Measurements from ENCODE around the gene CCNL1.

The CCNL1 gene

DNA sequence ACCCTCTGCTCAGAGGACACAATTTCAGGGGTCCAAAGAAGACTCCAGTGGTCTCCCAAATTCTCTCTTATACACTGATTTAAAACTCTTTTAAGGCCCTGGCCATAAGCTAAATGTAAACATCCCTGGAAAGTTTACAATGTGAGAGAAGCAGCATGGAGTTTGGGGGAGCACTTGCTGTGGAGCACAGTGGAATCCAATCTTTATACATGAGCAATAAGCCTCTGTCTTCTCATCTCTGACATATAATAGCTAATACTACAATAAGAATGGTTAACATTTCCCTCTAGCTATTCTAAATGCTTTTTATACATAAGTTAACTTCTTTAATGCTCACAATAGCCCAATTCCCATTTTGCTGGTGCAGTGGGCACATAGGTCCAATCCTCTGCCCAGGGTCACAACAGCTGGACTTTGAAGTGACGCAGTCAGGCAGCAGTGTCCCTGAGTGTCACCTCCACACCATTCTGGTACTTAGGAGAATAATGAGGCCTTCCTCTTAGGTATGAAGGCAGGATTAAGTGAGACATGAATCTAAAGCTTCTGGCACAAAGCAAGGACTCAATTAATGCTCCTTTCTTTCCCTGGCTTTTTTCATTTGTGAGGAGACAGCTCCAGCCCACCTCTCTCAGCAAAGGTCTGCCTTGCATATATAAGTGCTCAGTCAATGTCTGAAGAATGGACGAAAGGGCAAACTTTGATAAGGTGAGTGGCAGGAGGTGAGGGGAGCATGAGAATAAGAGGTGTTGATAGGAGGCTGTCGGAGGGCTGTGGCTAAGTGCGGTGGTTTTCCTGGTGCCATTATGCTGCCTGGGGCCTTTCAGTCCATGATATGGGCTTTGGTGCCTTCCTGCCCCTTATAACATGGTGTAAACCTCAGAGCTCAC, 26.3 kb downstream of the CCNL1 start:
- Histone ChIP-seq H3K79me2 (ENCODE audit: insufficient read depth, low read length) (no peaks in the 10 kb centered on the region), H3K9me2 (ENCODE audit: low read depth, low read length) (no peaks in the 10 kb centered on the region), H3F3A (ENCODE audit: insufficient read depth, low read length) (no peaks in the 10 kb centered on the region), H3K9me3 (ENCODE audit: low read length) (no peaks in the 10 kb centered on the region), H3K36me3 (ENCODE audit: insufficient read depth, low read length) (no peaks in the 10 kb centered on the region), H4K20me1 (ENCODE audit: insufficient read depth, low read length) (no peaks in the 10 kb centered on the region), H3K27me3 (ENCODE audit: insufficient read depth, low read length) (no peaks in the 10 kb centered on the region), H3K4me1 (ENCODE audit: insufficient read depth, low read length, severe bottlenecking) (peaks cover 51% of the 10 kb centered on the region), H3K4me2 (ENCODE audit: low read length) (no peak overlapping the region), H3K27ac (ENCODE audit: low read depth, low read length, poor library complexity, severe bottlenecking) (no peak overlapping the region), H2AFZ (ENCODE audit: low read length) (no peak overlapping the region), H3K9ac (ENCODE audit: low read length) (no peak overlapping the region), H3K4me3 (ENCODE audit: low read depth, low read length, poor library complexity, severe bottlenecking) (no peak overlapping the region)
- TF ChIP-seq, protein P1, sequence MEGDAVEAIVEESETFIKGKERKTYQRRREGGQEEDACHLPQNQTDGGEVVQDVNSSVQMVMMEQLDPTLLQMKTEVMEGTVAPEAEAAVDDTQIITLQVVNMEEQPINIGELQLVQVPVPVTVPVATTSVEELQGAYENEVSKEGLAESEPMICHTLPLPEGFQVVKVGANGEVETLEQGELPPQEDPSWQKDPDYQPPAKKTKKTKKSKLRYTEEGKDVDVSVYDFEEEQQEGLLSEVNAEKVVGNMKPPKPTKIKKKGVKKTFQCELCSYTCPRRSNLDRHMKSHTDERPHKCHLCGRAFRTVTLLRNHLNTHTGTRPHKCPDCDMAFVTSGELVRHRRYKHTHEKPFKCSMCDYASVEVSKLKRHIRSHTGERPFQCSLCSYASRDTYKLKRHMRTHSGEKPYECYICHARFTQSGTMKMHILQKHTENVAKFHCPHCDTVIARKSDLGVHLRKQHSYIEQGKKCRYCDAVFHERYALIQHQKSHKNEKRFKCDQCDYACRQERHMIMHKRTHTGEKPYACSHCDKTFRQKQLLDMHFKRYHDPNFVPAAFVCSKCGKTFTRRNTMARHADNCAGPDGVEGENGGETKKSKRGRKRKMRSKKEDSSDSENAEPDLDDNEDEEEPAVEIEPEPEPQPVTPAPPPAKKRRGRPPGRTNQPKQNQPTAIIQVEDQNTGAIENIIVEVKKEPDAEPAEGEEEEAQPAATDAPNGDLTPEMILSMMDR (IDR thresholded peaks at IDR 0.05; ENCODE audit: low read length), result no peak
- no peak for TF ChIP-seq EZH2 (IDR thresholded peaks at IDR 0.05; ENCODE audit: borderline replicate concordance, low read length)

GRCh38 chr3:157132936-157133335, 27.0 kb downstream of the CCNL1 start:
- no peaks in the 10 kb centered on the region for H3K9me3 ChIP-seq (ENCODE audit: low read length)
- H3K27ac ChIP-seq (ENCODE audit: low read depth, low read length, poor library complexity, severe bottlenecking), result no peak overlapping the region
- H3K4me2 ChIP-seq (ENCODE audit: low read length), result no peak overlapping the region
- peaks cover 57% of the 10 kb centered on the region for H3K4me1 ChIP-seq (ENCODE audit: insufficient read depth, low read length, severe bottlenecking)
- no peaks in the 10 kb centered on the region for H3K27me3 ChIP-seq (ENCODE audit: insufficient read depth, low read length)
- no peaks in the 10 kb centered on the region for H3F3A ChIP-seq (ENCODE audit: insufficient read depth, low read length)
- H3K79me2 ChIP-seq (ENCODE audit: insufficient read depth, low read length), result no peaks in the 10 kb centered on the region
- H3K9ac ChIP-seq (ENCODE audit: low read length), result no peak overlapping the region
- no peaks in the 10 kb centered on the region for H3K36me3 ChIP-seq (ENCODE audit: insufficient read depth, low read length)
- H3K4me3 ChIP-seq (ENCODE audit: low read depth, low read length, poor library complexity, severe bottlenecking), result no peak overlapping the region
- H4K20me1 ChIP-seq (ENCODE audit: insufficient read depth, low read length), result no peaks in the 10 kb centered on the region
- H2AFZ ChIP-seq (ENCODE audit: low read length), result no peak overlapping the region
- no peaks in the 10 kb centered on the region for H3K9me2 ChIP-seq (ENCODE audit: low read depth, low read length)
- TF ChIP-seq, protein P1 (IDR thresholded peaks at IDR 0.05; ENCODE audit: low read length), result no peak
- TF ChIP-seq EZH2 (IDR thresholded peaks at IDR 0.05; ENCODE audit: borderline replicate concordance, low read length), result no peak

DNA sequence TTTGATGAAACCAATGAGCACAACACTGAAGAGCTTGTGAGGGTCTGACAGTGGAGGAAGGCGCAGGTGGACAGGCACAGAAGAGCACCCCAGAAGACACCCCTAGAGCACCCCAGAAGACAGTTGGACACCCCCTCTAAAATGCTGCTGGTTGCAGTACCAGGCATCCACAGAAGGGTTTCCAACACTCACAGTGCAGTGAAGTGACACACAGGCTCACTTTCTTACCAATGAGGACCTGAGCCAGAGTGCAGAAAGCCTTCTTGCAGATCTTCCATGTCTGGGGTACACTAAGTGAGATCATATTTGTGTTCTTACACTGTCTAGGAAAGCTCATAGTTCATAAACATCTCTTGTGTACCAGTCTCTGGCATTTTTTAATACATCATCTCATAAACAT, 27.6 kb downstream of the CCNL1 start:
- H3K9ac ChIP-seq (ENCODE audit: low read length), result no peak overlapping the region
- no peaks in the 10 kb centered on the region for H3K36me3 ChIP-seq (ENCODE audit: insufficient read depth, low read length)
- H3K9me2 ChIP-seq (ENCODE audit: low read depth, low read length), result no peaks in the 10 kb centered on the region
- no peaks in the 10 kb centered on the region for H3K79me2 ChIP-seq (ENCODE audit: insufficient read depth, low read length)
- no peak overlapping the region for H3K4me3 ChIP-seq (ENCODE audit: low read depth, low read length, poor library complexity, severe bottlenecking)
- H3K9me3 ChIP-seq (ENCODE audit: low read length), result no peaks in the 10 kb centered on the region
- H3K4me1 ChIP-seq (ENCODE audit: insufficient read depth, low read length, severe bottlenecking), result peaks cover 56% of the 10 kb centered on the region
- no peaks in the 10 kb centered on the region for H3F3A ChIP-seq (ENCODE audit: insufficient read depth, low read length)
- H4K20me1 ChIP-seq (ENCODE audit: insufficient read depth, low read length), result no peaks in the 10 kb centered on the region
- H3K4me2 ChIP-seq (ENCODE audit: low read length), result no peak overlapping the region
- TF ChIP-seq EZH2 (IDR thresholded peaks at IDR 0.05; ENCODE audit: borderline replicate concordance, low read length), result no peak
- TF ChIP-seq, protein P1 (IDR thresholded peaks at IDR 0.05; ENCODE audit: low read length), result no peak
- H3K27ac ChIP-seq (ENCODE audit: low read depth, low read length, poor library complexity, severe bottlenecking), result no peak overlapping the region
- no peak overlapping the region for H2AFZ ChIP-seq (ENCODE audit: low read length)
- no peaks in the 10 kb centered on the region for H3K27me3 ChIP-seq (ENCODE audit: insufficient read depth, low read length)
